Endothelial cell of umbilical vein (primary cell): Measurements from ENCODE around the gene CAMK2B. TPM values are rescaled to one million over a fixed set of nuclear protein-coding genes. Genes with fewer than 3 reads are reported as not detected.

ENCODE experiments used
- BruUV-seq: library from RNA; stranded (reverse); fragments of 400-500 nt; replicated peaks from 2 replicates; lab custom pipeline; 2021; lab: Mats Ljungman, UMichigan
- CTCF ChIA-PET: fragments of 300-600, 350-600 bp; sonication (Branson Sonifier 250); formaldehyde crosslinking; loops from one replicate; lab custom pipeline; 2021; ENCODE audit warnings: antibody characterized with exemption, inconsistent platforms; lab: Charles Lee
- POLR2A ChIA-PET: fragments of 300-600, 350-600 bp; sonication (Branson Sonifier 250); formaldehyde crosslinking; loops from one replicate; lab custom pipeline; 2021; ENCODE audit warnings: antibody characterized with exemption, inconsistent platforms; lab: Charles Lee
- DNase-seq: peaks from one replicate; pipeline ENCODE4 v3.0.0-alpha.2; 2011; ENCODE audit warnings: low read depth, low spot score
- FAIRE-seq: peaks from 2 replicates; lab custom pipeline; 2011; peaks lifted over from hg19 to GRCh38; lab: Jason Lieb, UNC
- H2AFZ ChIP-seq: 2 replicates; pipeline ENCODE4 v1.6.0; 2012; ENCODE audit warnings: low read depth, low read length, control low read depth, inconsistent platforms
- H3K27ac ChIP-seq: 2 replicates; pipeline ENCODE4 v1.5.1; 2011; ENCODE audit warnings: low read depth, mild to moderate bottlenecking, control low read depth, low read length, moderate library complexity; ENCODE audit not compliant: insufficient read depth
- H3K27me3 ChIP-seq, 2 experiments: 2 replicates each; pipeline versions ENCODE4 v1.6.0 to v1.6.1; 2011; ENCODE audit warnings: low read length in 2 of 2, mixed read lengths in 1 of 2; ENCODE audit not compliant: control insufficient read depth in 2 of 2, insufficient read depth in 2 of 2
- H3K36me3 ChIP-seq, 2 experiments: 2 replicates in 1 of 2; 3 replicates in 1 of 2; pipeline ENCODE4 v1.5.1; 2011; ENCODE audit warnings: low read length in 2 of 2, mild to moderate bottlenecking in 1 of 2, moderate library complexity in 1 of 2; ENCODE audit not compliant: control insufficient read depth in 2 of 2, insufficient read depth in 2 of 2; ENCODE audit errors: extremely low read depth in 1 of 2
- H3K4me1 ChIP-seq: 3 replicates; pipeline ENCODE4 v1.5.1; 2011; ENCODE audit warnings: mild to moderate bottlenecking, low read length; ENCODE audit not compliant: control insufficient read depth, insufficient read depth; ENCODE audit errors: extremely low read depth
- H3K4me2 ChIP-seq: 2 replicates; pipeline ENCODE4 v1.6.1; 2011; ENCODE audit warnings: low read length, control low read depth, mixed read lengths; ENCODE audit not compliant: insufficient read depth
- H3K4me3 ChIP-seq, 3 experiments: fragments of 200-600 bp in 1 of 3; sonication (generic), shearing (Covaris generic) in 1 of 3; replicated peaks in 1 of 3; 2 replicates each; pipeline ENCODE4 v1.5.1; 2011 to 2016; ENCODE audit warnings: control low read depth in 3 of 3, low read length in 3 of 3, mild to moderate bottlenecking in 2 of 3, inconsistent platforms in 1 of 3, low read depth in 1 of 3, moderate library complexity in 1 of 3; ENCODE audit not compliant: insufficient read depth in 1 of 3
- H3K79me2 ChIP-seq: 2 replicates; pipeline ENCODE4 v1.6.0; 2012; ENCODE audit warnings: low read length, inconsistent platforms; ENCODE audit not compliant: control insufficient read depth, insufficient read depth
- H3K9ac ChIP-seq: replicated peaks from 2 replicates; pipeline ENCODE3; 2011; ENCODE audit warnings: low read length, control low read depth; ENCODE audit not compliant: insufficient read depth; ENCODE audit errors: extremely low read depth
- H3K9me1 ChIP-seq: replicated peaks from 3 replicates; pipeline ENCODE4 v1.6.0; 2011; ENCODE audit warnings: mild to moderate bottlenecking, low read length; ENCODE audit not compliant: control insufficient read depth, insufficient read depth; ENCODE audit errors: extremely low read depth
- H3K9me3 ChIP-seq: replicated peaks from 2 replicates; pipeline ENCODE4 v1.5.1; 2012; ENCODE audit warnings: low read length, inconsistent platforms; ENCODE audit not compliant: control insufficient read depth, insufficient read depth
- H4K20me1 ChIP-seq: replicated peaks from 2 replicates; pipeline ENCODE3; 2011; ENCODE audit warnings: mild to moderate bottlenecking, low read length; ENCODE audit not compliant: control insufficient read depth, insufficient read depth; ENCODE audit errors: extremely low read depth
- CTCF ChIP-seq, 2 donors: IDR thresholded peaks; 1 replicate in 1 of 2; 2 replicates in 1 of 2; pipeline ENCODE4 v1.5.1; 2011; ENCODE audit warnings: low read length in 2 of 2, mild to moderate bottlenecking in 2 of 2, moderate library complexity in 2 of 2, control low read depth in 1 of 2, inconsistent platforms in 1 of 2, low read depth in 1 of 2; ENCODE audit not compliant: insufficient read depth in 1 of 2; ENCODE audit errors: extremely low read depth in 1 of 2
- EZH2 ChIP-seq: IDR thresholded peaks from 2 replicates; pipeline ENCODE4 v1.6.1; 2012; ENCODE audit warnings: borderline replicate concordance, low read depth, mild to moderate bottlenecking, moderate library complexity, low read length, inconsistent platforms; ENCODE audit not compliant: severe bottlenecking
- MAX ChIP-seq: IDR thresholded peaks from 2 replicates; pipeline ENCODE4 v1.6.1; 2011; ENCODE audit not compliant: insufficient read depth, insufficient read length
- POLR2AphosphoS5 ChIP-seq: IDR thresholded peaks from 2 replicates; pipeline ENCODE4 v1.6.1; 2012; ENCODE audit warnings: low read depth, mild to moderate bottlenecking, control low read depth, low read length, moderate library complexity; ENCODE audit not compliant: insufficient read depth
- dilution Hi-C: fragments of 300-500 bp; cut with MboI; formaldehyde crosslinking; loops from one replicate; pipeline ENCODE4 v1.15.0; 2019; ENCODE audit warnings: low sequenced_read_pairs; ENCODE audit not compliant: extremely low pct_ligation_motif_present
- intact Hi-C: fragments of 100-400 bp; cut with micrococcal nuclease; formaldehyde crosslinking; loops from one replicate; pipeline ENCODE4 v1.10.0; 2022
- polyA plus RNA-seq, 4 experiments: library from polyadenylated mRNA; depleted of rRNA in 3 of 4; stranded (reverse) in 3 of 4; unstranded in 1 of 4; fragments of >200 nt; gene quantifications; 2 replicates each; pipeline versions ENCODE4 v1.2.1 to v1.2.3, GENCODE V29; 2011 to 2012; ENCODE audit warnings: missing spikeins in 1 of 4
- total RNA-seq: library from RNA; stranded (reverse); gene quantifications from 2 replicates; pipeline ENCODE4 v1.2.3, GENCODE V29; 2021

CAMK2B gene
- total and polyA plus RNA-seq, 2 donors (not counting 3 experiments of a cell fraction or from before 2014, with no cell fraction given), result 0.57 to 1.6 TPM

- H2AFZ ChIP-seq, result no peak overlapping the region
- H3K9me3 ChIP-seq, result no peaks in the 10 kb centered on the region
- H3K79me2 ChIP-seq, result no peaks in the 10 kb centered on the region
- dilution Hi-C loops (no loop called here), intact Hi-C loops (no loop called here)
- CTCF ChIA-PET, result no interaction called here
- no peaks in the 10 kb centered on the region for H3K36me3 ChIP-seq
- H3K4me2 ChIP-seq, result no peak overlapping the region
- POLR2A ChIA-PET, result no interaction called here
- TF ChIP-seq CTCF (IDR thresholded peaks at IDR 0.05; ENCODE audit: extremely low read depth in 1 of 2, insufficient read depth in 1 of 2, low read depth in 1 of 2, low read length in 2 of 2) (no peak), EZH2 (no peak)
- no peak for DNase-seq
- H3K27me3 ChIP-seq, result peaks cover 0 to 10% of the 10 kb centered on the region in 2 experiments
- FAIRE-seq, result no peak
- BruUV-seq, result no TSS peak
- H3K4me3 ChIP-seq, result no peak overlapping the region
- H3K9ac ChIP-seq, result no peak overlapping the region
- H3K27ac ChIP-seq, result no peak overlapping the region
- no peaks in the 10 kb centered on the region for H4K20me1 ChIP-seq
- no peaks in the 10 kb centered on the region for H3K9me1 ChIP-seq
- peaks cover 15% of the 10 kb centered on the region for H3K4me1 ChIP-seq
Observed at GRCh38 chr7:44263326-44264082, 61.9 kb downstream of the CAMK2B start.

GRCh38 chr7:44262031-44262430 is 63.4 kb downstream of the CAMK2B start:
- ChIA-PET POLR2A (no interaction called here), CTCF (no interaction called here)
- Histone ChIP-seq H3K27me3 (peaks cover 0 to 5% of the 10 kb centered on the region in 2 experiments), H3K4me3 (no peak overlapping the region), H3K4me2 (no peak overlapping the region), H3K9me1 (no peaks in the 10 kb centered on the region), H3K9ac (no peak overlapping the region), H2AFZ (no peak overlapping the region), H3K9me3 (no peaks in the 10 kb centered on the region), H3K36me3 (no peaks in the 10 kb centered on the region), H3K27ac (no peak overlapping the region), H3K4me1 (peaks cover 29% of the 10 kb centered on the region), H3K79me2 (no peaks in the 10 kb centered on the region), H4K20me1 (no peaks in the 10 kb centered on the region)
- no peak for FAIRE-seq
- no peak for DNase-seq
- no peak for TF ChIP-seq MAX
- no peak for TF ChIP-seq POLR2AphosphoS5
- dilution Hi-C loops (no loop called here), intact Hi-C loops (no loop called here)
- no TSS peak for BruUV-seq
